GM23338 (cell line): ENCODE results near the gene PNMA6A. TPM values are rescaled to one million over a fixed set of nuclear protein-coding genes. Genes with fewer than 3 reads are reported as not detected.

Source experiments
- ATAC-seq: fragments of 200-7000 bp; cut with Tn5 transposase; 3 replicates; pipeline ENCODE4 v1.9.1; 2020
- DNase-seq: peaks from one replicate; pipeline ENCODE4 v3.0.0-alpha.2; 2015; ENCODE audit warnings: low spot score
- H2AFZ ChIP-seq: fragments of 200-600 bp; sonication (generic); 2 replicates; pipeline ENCODE4 v1.8.0; 2016; ENCODE audit warnings: antibody characterized with exemption, mild to moderate bottlenecking, moderate library complexity
- H3F3A ChIP-seq: fragments of 200-600 bp; sonication (generic); replicated peaks from 2 replicates; pipeline ENCODE4 v1.8.0; 2017; ENCODE audit warnings: antibody characterized with exemption, mixed run types, low read depth
- H3K27ac ChIP-seq: fragments of 200-600 bp; sonication (generic); 2 replicates; pipeline ENCODE4 v1.6.1; 2016; ENCODE audit warnings: low read depth
- H3K27me3 ChIP-seq: fragments of 200-600 bp; sonication (generic); 2 replicates; pipeline ENCODE4 v1.8.0; 2016; ENCODE audit warnings: mild to moderate bottlenecking, mixed run types, moderate library complexity; ENCODE audit not compliant: insufficient read depth
- H3K36me3 ChIP-seq: fragments of 200-600 bp; sonication (generic); 2 replicates; pipeline ENCODE4 v1.8.0; 2016; ENCODE audit warnings: mild to moderate bottlenecking; ENCODE audit not compliant: insufficient read depth
- H3K4me1 ChIP-seq: fragments of 200-600 bp; sonication (generic); 2 replicates; pipeline ENCODE4 v1.8.0; 2016; ENCODE audit warnings: mild to moderate bottlenecking, moderate library complexity; ENCODE audit not compliant: insufficient read depth
- H3K4me2 ChIP-seq: fragments of 200-600 bp; sonication (generic); 2 replicates; pipeline ENCODE4 v1.7.1; 2017; ENCODE audit warnings: mixed run types
- H3K4me3 ChIP-seq: fragments of 200-600 bp; sonication (generic); 2 replicates; pipeline ENCODE4 v1.6.1; 2016; ENCODE audit warnings: mixed run types
- H3K79me2 ChIP-seq: fragments of 200-600 bp; sonication (generic); replicated peaks from 2 replicates; pipeline ENCODE4 v1.8.0; 2017; ENCODE audit warnings: mild to moderate bottlenecking; ENCODE audit not compliant: insufficient read depth
- H3K9me2 ChIP-seq: fragments of 200-600 bp; sonication (generic); 2 replicates; pipeline ENCODE4 v1.8.0; 2017; ENCODE audit not compliant: insufficient read depth
- H4K20me1 ChIP-seq: fragments of 200-600 bp; sonication (generic); replicated peaks from 2 replicates; pipeline ENCODE4 v1.8.0; 2017; ENCODE audit warnings: mild to moderate bottlenecking; ENCODE audit not compliant: insufficient read depth
- H3K27ac Mint-ChIP-seq: 2 replicates; pipeline ENCODE4 v1.8.0; 2020; ENCODE audit warnings: inconsistent platforms, mild to moderate bottlenecking, moderate library complexity, mixed read lengths
- H3K27me3 Mint-ChIP-seq: 3 replicates; pipeline ENCODE4 v1.8.0; 2022; ENCODE audit warnings: low read depth, mild to moderate bottlenecking, moderate library complexity, mixed read lengths, inconsistent platforms; ENCODE audit not compliant: insufficient read depth, poor library complexity
- H3K36me3 Mint-ChIP-seq: 3 replicates; pipeline ENCODE4 v1.8.0; 2021; ENCODE audit warnings: low read depth, mild to moderate bottlenecking, inconsistent platforms, moderate library complexity, mixed read lengths
- H3K4me1 Mint-ChIP-seq: 3 replicates; pipeline ENCODE4 v1.8.0; 2020; ENCODE audit warnings: mild to moderate bottlenecking, inconsistent platforms, mixed read lengths
- H3K4me3 Mint-ChIP-seq: 3 replicates; pipeline ENCODE4 v1.8.0; 2021; ENCODE audit warnings: moderate library complexity, mild to moderate bottlenecking, inconsistent platforms, mixed read lengths
- H3K9me3 Mint-ChIP-seq: 3 replicates; pipeline ENCODE4 v1.8.0; 2020; ENCODE audit warnings: moderate library complexity, mild to moderate bottlenecking, inconsistent platforms, mixed read lengths
- CREB1 ChIP-seq: fragments of 250-450 bp; sonication (Bioruptor Pico); IDR thresholded peaks from 2 replicates; pipeline ENCODE4 v1.5.0; 2020; ENCODE audit warnings: low read depth, mild to moderate bottlenecking, moderate library complexity
- CTCF ChIP-seq, 2 experiments: fragments of 200-600 bp in 1 of 2; sonication (generic) in 1 of 2; conservative IDR thresholded peaks; 2 replicates each; pipeline versions ENCODE4 v1.5.1 to v1.6.1; 2016 to 2017; ENCODE audit warnings: antibody characterized with exemption in 2 of 2, low read depth in 2 of 2, mild to moderate bottlenecking in 2 of 2, moderate library complexity in 1 of 2
- ETS1 ChIP-seq: IDR thresholded peaks from 2 replicates; pipeline ENCODE4 v1.6.1; 2016; ENCODE audit warnings: antibody characterized with exemption
- EZH2 ChIP-seq: fragments of 200-600 bp; sonication (generic); IDR thresholded peaks from one replicate; pipeline ENCODE4 v1.8.0; 2017; ENCODE audit warnings: antibody characterized with exemption, mild to moderate bottlenecking, low read depth; ENCODE audit not compliant: unreplicated experiment
- EZH2phosphoT487 ChIP-seq: fragments of 200-600 bp; sonication (generic); IDR thresholded peaks from one replicate; pipeline ENCODE4 v1.8.1; 2018; ENCODE audit warnings: antibody characterized with exemption; ENCODE audit not compliant: unreplicated experiment
- JUNB ChIP-seq: IDR thresholded peaks from one replicate; pipeline ENCODE4 v1.6.1; 2016; ENCODE audit warnings: antibody characterized with exemption; ENCODE audit not compliant: unreplicated experiment
- NANOG ChIP-seq: IDR thresholded peaks from 2 replicates; pipeline ENCODE4 v1.6.1; 2016; ENCODE audit warnings: antibody characterized with exemption, borderline replicate concordance
- POLR2AphosphoS5 ChIP-seq: IDR thresholded peaks from 2 replicates; pipeline ENCODE4 v1.6.1; 2016; ENCODE audit warnings: antibody characterized with exemption, low read depth
- STAT1 ChIP-seq: IDR thresholded peaks from one replicate; pipeline ENCODE4 v1.6.1; 2016; ENCODE audit warnings: antibody characterized with exemption; ENCODE audit not compliant: unreplicated experiment
- ZNF114 ChIP-seq: fragments of 250-450 bp; sonication (Bioruptor Pico); IDR thresholded peaks from 2 replicates; pipeline ENCODE4 v1.5.0; 2020; ENCODE audit warnings: mild to moderate bottlenecking, moderate library complexity
- ZNF331 ChIP-seq: fragments of 250-450 bp; sonication (Bioruptor Pico); IDR thresholded peaks from 2 replicates; pipeline ENCODE4 v1.5.0; 2020; ENCODE audit warnings: low read depth, mild to moderate bottlenecking, moderate library complexity
- polyA plus RNA-seq: library from polyadenylated mRNA; unstranded; fragments of >200 nt; fragmentation: Nextera tagmentation; extraction: Ambion mirVana; gene quantifications from 2 replicates; pipeline ENCODE4 v1.2.1, GENCODE V29; 2016
- total RNA-seq: library from RNA; depleted of rRNA; stranded (reverse); fragments of >200 nt; shearing (Covaris generic); gene quantifications from 2 replicates; pipeline ENCODE4 v1.2.3, GENCODE V29; 2014
- TF ChIP-seq, protein P1 (sequence below): IDR thresholded peaks from one replicate; pipeline ENCODE4 v1.6.1; 2018; ENCODE audit warnings: antibody characterized with exemption; ENCODE audit not compliant: unreplicated experiment
- TF ChIP-seq, protein P2 (sequence below): fragments of 250-450 bp; sonication (Bioruptor Pico); IDR thresholded peaks from 2 replicates; pipeline ENCODE4 v1.5.0; 2020; ENCODE audit warnings: mild to moderate bottlenecking, moderate library complexity

PNMA6A gene
- total and polyA plus RNA-seq, 2 experiments from 2014 or later: 2.4 to 7.1 TPM

- peaks cover 6% of the 10 kb centered on the region; the same call in 1 of the 2 replicates for H3K4me1 ChIP-seq
- H3K27me3 ChIP-seq: no peaks in the 10 kb centered on the region
- H4K20me1 ChIP-seq: no peaks in the 10 kb centered on the region
- Mint-ChIP-seq H3K4me3 (no peak overlapping the region), H3K36me3 (no peaks in the 10 kb centered on the region), H3K9me3 (no peaks in the 10 kb centered on the region; the same call in 1 of the 3 replicates), H3K4me1 (peaks cover 9% of the 10 kb centered on the region; the same call in 2 of the 3 replicates), H3K27ac (no peak overlapping the region), H3K27me3 (peaks cover 5% of the 10 kb centered on the region)
- H3K36me3 ChIP-seq: no peaks in the 10 kb centered on the region
- no peak overlapping the region for H2AFZ ChIP-seq
- TF ChIP-seq, protein P1, sequence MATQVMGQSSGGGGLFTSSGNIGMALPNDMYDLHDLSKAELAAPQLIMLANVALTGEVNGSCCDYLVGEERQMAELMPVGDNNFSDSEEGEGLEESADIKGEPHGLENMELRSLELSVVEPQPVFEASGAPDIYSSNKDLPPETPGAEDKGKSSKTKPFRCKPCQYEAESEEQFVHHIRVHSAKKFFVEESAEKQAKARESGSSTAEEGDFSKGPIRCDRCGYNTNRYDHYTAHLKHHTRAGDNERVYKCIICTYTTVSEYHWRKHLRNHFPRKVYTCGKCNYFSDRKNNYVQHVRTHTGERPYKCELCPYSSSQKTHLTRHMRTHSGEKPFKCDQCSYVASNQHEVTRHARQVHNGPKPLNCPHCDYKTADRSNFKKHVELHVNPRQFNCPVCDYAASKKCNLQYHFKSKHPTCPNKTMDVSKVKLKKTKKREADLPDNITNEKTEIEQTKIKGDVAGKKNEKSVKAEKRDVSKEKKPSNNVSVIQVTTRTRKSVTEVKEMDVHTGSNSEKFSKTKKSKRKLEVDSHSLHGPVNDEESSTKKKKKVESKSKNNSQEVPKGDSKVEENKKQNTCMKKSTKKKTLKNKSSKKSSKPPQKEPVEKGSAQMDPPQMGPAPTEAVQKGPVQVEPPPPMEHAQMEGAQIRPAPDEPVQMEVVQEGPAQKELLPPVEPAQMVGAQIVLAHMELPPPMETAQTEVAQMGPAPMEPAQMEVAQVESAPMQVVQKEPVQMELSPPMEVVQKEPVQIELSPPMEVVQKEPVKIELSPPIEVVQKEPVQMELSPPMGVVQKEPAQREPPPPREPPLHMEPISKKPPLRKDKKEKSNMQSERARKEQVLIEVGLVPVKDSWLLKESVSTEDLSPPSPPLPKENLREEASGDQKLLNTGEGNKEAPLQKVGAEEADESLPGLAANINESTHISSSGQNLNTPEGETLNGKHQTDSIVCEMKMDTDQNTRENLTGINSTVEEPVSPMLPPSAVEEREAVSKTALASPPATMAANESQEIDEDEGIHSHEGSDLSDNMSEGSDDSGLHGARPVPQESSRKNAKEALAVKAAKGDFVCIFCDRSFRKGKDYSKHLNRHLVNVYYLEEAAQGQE: no peak
- no peak for TF ChIP-seq ZNF331
- TF ChIP-seq CREB1: no peak
- TF ChIP-seq, protein P2, sequence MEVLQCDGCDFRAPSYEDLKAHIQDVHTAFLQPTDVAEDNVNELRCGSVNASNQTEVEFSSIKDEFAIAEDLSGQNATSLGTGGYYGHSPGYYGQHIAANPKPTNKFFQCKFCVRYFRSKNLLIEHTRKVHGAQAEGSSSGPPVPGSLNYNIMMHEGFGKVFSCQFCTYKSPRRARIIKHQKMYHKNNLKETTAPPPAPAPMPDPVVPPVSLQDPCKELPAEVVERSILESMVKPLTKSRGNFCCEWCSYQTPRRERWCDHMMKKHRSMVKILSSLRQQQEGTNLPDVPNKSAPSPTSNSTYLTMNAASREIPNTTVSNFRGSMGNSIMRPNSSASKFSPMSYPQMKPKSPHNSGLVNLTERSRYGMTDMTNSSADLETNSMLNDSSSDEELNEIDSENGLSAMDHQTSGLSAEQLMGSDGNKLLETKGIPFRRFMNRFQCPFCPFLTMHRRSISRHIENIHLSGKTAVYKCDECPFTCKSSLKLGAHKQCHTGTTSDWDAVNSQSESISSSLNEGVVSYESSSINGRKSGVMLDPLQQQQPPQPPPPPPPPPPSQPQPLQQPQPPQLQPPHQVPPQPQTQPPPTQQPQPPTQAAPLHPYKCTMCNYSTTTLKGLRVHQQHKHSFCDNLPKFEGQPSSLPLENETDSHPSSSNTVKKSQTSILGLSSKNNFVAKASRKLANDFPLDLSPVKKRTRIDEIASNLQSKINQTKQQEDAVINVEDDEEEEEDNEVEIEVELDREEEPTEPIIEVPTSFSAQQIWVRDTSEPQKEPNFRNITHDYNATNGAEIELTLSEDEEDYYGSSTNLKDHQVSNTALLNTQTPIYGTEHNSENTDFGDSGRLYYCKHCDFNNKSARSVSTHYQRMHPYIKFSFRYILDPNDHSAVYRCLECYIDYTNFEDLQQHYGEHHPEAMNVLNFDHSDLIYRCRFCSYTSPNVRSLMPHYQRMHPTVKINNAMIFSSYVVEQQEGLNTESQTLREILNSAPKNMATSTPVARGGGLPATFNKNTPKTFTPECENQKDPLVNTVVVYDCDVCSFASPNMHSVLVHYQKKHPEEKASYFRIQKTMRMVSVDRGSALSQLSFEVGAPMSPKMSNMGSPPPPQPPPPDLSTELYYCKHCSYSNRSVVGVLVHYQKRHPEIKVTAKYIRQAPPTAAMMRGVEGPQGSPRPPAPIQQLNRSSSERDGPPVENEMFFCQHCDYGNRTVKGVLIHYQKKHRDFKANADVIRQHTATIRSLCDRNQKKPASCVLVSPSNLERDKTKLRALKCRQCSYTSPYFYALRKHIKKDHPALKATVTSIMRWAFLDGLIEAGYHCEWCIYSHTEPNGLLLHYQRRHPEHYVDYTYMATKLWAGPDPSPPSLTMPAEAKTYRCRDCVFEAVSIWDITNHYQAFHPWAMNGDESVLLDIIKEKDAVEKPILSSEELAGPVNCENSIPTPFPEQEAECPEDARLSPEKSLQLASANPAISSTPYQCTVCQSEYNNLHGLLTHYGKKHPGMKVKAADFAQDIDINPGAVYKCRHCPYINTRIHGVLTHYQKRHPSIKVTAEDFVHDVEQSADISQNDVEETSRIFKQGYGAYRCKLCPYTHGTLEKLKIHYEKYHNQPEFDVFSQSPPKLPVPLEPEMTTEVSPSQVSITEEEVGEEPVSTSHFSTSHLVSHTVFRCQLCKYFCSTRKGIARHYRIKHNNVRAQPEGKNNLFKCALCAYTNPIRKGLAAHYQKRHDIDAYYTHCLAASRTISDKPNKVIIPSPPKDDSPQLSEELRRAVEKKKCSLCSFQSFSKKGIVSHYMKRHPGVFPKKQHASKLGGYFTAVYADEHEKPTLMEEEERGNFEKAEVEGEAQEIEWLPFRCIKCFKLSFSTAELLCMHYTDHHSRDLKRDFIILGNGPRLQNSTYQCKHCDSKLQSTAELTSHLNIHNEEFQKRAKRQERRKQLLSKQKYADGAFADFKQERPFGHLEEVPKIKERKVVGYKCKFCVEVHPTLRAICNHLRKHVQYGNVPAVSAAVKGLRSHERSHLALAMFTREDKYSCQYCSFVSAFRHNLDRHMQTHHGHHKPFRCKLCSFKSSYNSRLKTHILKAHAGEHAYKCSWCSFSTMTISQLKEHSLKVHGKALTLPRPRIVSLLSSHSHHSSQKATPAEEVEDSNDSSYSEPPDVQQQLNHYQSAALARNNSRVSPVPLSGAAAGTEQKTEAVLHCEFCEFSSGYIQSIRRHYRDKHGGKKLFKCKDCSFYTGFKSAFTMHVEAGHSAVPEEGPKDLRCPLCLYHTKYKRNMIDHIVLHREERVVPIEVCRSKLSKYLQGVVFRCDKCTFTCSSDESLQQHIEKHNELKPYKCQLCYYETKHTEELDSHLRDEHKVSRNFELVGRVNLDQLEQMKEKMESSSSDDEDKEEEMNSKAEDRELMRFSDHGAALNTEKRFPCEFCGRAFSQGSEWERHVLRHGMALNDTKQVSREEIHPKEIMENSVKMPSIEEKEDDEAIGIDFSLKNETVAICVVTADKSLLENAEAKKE (CRISPR knock-in tag): no peak
- TF ChIP-seq NANOG: no peak
- TF ChIP-seq CTCF (conservative IDR thresholded peaks at IDR 0.05; ENCODE audit: low read depth in 2 of 2): no peak
- TF ChIP-seq EZH2phosphoT487: no peak
- TF ChIP-seq JUNB: no peak
- TF ChIP-seq STAT1: no peak
- TF ChIP-seq ZNF114 (CRISPR knock-in tag): no peak
- TF ChIP-seq ETS1: no peak
- no peak for TF ChIP-seq POLR2AphosphoS5
- TF ChIP-seq EZH2: no peak
- no peaks in the 10 kb centered on the region for H3K9me2 ChIP-seq
- no peak overlapping the region for H3K4me3 ChIP-seq
- DNase-seq: no peak
- H3K4me2 ChIP-seq: no peak overlapping the region
- H3F3A ChIP-seq: no peaks in the 10 kb centered on the region
- no peak for ATAC-seq
- no peak overlapping the region for H3K27ac ChIP-seq
- H3K79me2 ChIP-seq: no peaks in the 10 kb centered on the region
These were observed 6.9 kb upstream of the PNMA6A start for GRCh38 chrX:153065389-153065788.
